ENCODE data around the gene NUP214. TPM values are rescaled to one million over a fixed set of nuclear protein-coding genes. Genes with fewer than 3 reads are reported as not detected.
"Not testable (repeated sequence)": the region's sequence is repeated elsewhere in the genome, so short reads cannot be mapped to it uniquely, and the experiment has no call there.

NUP214 gene
- total RNA-seq, 1 donor from 2014 or later: 16.4 TPM

DNA sequence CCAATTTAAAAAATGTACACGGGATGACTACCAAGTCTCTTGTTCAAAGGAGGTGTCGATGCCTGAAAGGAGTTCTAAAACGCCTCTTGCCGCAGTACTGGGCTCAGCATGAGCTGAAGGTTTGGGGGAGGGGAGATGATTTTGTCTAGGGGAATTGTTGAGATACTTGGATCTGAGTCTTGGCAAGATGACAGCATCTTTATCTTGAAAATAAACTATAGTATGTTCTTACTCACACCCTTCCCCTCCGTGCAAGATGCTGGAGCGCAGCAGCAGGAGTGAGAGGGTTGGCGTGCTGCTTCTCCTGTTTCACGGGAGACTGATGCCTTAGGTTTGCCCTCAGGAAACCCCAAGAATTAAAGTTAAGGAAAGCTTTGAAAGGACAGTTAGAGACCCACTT, 103.6 kb downstream of the NUP214 start:
- DNase-seq (ENCODE audit: low read depth): no peak

GRCh38 chr9:131233556-131233955, 108.2 kb downstream of the NUP214 start:
- no peak for DNase-seq (ENCODE audit: low read depth)

GRCh38 chr9:131233995-131234394, 108.6 kb downstream of the NUP214 start:
- DNase-seq (ENCODE audit: low read depth): no peak

DNA sequence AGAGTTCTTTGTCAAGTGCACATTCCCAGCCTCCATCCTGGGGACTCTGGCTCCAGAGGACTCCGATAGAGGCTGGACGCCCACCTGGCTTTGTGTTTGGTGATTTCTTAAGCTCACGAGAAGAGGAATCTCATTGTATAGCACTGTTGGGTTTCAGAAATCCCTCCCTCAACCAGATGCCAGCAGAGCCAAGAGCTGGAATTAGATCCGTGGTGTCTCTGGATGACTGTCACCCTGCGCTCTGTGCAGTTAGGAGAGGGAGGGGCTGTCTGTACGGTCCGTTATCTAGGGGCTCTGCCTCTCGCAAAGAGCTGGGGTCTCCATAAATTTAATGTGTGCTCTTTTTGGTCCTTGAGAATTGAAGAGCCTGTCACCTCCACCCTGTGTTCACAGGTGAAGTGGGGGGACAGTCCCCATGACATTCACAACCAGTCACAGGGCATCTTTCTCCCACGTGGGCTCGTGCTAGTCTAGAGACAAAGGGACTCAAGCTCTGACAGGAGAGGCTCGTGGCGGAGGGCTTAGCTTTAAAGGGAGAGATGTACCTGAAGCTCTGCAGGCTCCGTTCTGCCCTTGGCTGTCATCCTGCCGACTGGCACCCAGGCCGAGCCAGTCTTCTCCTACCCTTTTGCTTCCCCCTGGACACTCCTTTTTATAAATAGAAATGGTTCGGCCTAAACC, 109.6 kb downstream of the NUP214 start:
- peak; percentile 28 for DNase-seq (ENCODE audit: low read depth)

DNA sequence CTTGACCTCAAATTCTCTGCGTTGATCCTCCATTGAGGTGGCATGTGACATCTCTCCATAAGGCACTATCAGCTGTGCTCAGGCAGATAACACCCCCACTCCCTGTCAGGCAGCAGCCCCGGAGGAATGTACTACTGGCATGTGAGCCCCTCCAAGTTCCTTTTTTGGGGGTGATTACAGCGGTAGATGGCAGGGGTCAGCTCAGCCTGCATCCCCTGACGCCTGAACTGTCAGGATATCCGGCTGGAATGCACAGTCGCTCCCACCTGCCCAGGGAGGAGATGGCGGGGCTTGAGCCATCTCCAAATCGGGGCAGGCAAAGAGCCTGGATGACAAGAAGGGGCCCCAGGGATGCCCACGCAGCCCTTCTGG, 110.1 kb downstream of the NUP214 start:
- peak; percentile 59 for DNase-seq (ENCODE audit: low read depth)

GRCh38 chr9:131236161-131236560, 110.8 kb downstream of the NUP214 start:
- DNase-seq (ENCODE audit: low read depth): no peak

GRCh38 chr9:131236761-131237160, 111.4 kb downstream of the NUP214 start:
- no peak for DNase-seq (ENCODE audit: low read depth)

GRCh38 chr9:131237291-131237690, 111.9 kb downstream of the NUP214 start:
- DNase-seq (ENCODE audit: low read depth): peak; percentile 62

DNA sequence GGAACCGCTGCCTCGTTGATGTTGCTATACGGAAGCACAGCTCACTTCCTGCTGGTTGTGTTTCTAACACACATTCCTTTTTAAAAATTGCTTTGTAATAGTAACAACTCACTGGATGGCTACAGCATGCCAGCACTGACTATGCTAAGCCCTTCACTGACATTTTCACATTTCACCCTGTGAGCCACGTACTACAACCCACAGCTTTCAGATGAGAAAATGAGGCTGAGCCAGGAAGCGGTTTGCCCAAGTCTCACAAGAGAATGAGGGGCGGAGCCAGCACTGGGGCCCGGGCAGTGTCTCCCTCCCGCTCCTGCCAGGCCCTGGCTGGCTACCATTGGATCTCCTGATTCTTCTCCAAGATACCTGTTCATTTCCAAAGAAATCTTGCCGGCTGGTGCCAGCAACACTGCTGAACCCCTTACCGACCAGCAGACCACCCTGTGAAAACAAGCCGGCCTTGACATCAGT, 112.6 kb downstream of the NUP214 start:
- DNase-seq (ENCODE audit: low read depth): peak; percentile 95

GRCh38 chr9:131238402-131239021, 113.1 kb downstream of the NUP214 start:
- peak; percentile 99 for DNase-seq (ENCODE audit: low read depth)

- no peak for DNase-seq (ENCODE audit: low read depth)
Measured at GRCh38 chr9:131239161-131239975, 114.0 kb downstream of the NUP214 start.

DNA sequence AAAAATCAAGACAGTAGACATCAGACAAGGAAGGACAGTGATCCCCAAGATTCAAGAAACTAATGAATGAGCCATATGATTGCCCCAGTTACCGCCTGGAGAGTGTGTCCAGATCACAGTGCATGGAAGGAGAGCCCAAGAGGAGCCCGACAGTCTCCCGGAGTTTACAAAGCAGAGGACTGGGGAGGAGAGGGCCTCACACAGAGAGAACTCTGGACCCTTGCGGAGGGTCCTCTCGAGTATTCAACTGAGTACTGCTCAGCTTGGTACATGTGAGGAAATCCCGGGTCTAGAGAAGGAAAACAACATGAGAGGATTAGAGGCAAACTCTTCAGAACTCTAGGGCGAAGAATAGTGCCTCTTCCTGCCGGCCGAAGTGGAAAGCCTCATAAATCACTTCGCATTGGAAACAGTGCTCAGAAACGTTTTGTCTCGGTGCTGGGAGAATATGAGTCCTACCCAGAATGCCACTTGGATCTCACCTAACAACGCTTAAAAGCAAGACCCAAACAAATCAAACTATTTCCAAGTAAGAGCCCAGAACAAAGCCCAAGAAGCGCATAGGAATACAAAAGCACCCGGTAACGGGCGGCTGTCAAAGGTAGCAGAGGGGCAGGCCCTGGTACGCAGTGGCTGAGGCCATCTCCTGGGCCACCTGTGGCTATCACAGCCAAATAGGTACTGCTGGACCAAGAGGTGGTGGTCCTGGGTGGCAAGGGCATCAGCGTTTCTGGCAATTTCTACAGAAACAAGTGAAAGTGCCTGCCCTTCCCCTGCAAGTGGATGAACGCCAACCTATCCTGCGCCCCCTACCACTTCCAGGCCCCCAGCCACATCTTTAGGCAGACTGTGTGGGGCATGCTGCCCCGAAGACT, 114.9 kb downstream of the NUP214 start:
- DNase-seq (ENCODE audit: low read depth): no peak

- not testable (repeated sequence) for DNase-seq (ENCODE audit: low read depth)
Measured at GRCh38 chr9:131244331-131244730, 118.9 kb downstream of the NUP214 start.

- no peak for DNase-seq (ENCODE audit: low read depth)
Measured at GRCh38 chr9:131246618-131247017, 121.2 kb downstream of the NUP214 start.

DNA sequence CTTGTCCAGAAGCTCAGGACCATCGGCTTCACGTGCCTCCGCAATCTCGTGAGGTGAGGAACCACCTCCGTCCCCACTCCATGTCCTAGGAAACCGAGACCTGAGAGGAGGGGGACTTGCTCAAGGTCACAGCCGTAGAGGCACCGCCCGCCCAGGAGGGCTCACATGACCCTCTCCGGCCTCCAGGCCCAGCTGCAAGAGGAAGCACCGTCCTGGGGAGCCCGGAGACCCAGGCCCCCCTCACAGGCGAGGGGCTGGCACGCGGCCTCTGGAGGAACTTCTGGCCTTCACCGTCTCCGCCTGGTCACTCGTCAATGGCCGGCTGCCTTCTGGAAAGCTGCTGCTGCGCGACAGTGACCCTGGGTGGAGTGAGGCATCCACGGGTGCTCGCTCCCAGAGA, 126.7 kb downstream of the NUP214 start:
- no peak for DNase-seq (ENCODE audit: low read depth)

DNA sequence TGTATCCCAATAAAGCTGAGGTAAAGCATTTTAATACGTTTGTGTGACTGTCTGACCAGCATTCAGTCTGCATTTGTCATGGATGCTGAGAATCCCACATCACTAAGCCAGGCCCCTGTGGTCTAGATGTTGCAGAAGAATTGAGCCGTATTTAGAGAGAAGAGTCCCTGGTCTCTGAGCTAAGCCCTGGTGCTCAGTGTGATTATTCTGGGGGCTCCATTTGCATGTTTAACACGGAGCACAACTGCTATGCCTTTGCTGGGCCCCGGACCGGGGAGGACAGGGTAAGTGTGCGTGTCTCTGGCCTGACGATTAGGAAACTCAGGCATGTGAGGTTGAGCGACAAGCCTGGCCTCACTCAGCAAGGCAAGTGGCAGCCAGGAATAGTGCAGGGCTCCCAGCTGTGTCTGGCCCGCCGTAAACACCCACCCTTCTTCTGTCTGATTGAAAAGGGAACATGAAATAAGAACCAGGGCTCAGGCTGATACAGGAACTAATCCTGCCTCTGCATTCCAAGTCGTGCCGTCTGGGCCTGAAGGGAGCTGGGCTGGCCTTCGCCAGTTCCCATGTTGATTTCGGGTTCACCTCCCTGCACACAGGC, 128.6 kb downstream of the NUP214 start:
- DNase-seq (ENCODE audit: low read depth): peak; percentile 90

DNA sequence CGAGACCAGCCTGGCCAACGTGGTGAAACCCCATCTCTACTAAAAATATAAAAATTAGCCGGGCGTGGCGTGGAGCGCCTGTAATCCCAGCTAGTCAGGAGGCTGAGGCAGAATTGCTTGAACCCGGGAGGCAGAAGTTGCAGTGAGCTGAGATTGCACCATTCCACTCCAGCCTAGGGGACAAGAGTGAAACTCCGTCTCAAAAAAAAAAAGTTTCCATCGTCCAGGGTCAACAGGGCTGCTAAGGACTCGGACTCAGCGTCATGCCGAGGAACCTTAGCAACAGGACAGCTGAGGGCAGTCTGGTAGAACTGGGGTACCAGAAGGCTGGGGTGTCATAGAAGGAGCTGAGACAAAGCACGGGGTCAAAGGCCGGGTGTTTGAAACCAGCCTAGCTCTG, 129.2 kb downstream of the NUP214 start:
- DNase-seq (ENCODE audit: low read depth): no peak

GRCh38 chr9:131255676-131256197, 130.4 kb downstream of the NUP214 start:
- DNase-seq (ENCODE audit: low read depth): peak; percentile 84

- DNase-seq (ENCODE audit: low read depth): no peak
Measured at GRCh38 chr9:131257266-131258025, 132.1 kb downstream of the NUP214 start.

- DNase-seq (ENCODE audit: low read depth): no peak
Measured at GRCh38 chr9:131258186-131258585, 132.8 kb downstream of the NUP214 start.
